GM21529 (cell line): ENCODE results near the gene TMEM150C.

Source experiments
- ATAC-seq: cut with Tn5 transposase; IDR thresholded peaks from one replicate; pipeline ENCODE4 v1.9.1; 2021; ENCODE audit not compliant: unreplicated experiment

The TMEM150C gene

DNA sequence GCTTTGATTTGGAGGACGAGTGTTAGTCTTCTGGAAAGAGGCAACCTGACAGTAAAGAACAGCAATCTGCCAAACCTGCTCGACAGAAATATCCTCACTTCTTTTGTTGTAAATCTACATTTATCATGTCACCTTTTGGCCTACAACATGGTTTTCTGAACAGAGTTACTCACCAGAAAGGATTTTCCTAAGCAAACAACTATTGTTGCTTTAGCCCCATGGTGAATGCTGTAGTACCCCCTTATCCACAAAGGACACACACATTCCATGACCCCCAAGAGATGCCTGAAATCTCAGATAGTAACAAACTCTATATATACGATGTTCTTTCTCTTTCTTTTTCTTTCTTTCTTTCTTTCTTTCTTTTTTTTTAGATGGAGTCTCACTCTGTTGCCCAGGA, 42.7 kb downstream of the TMEM150C start:
- ATAC-seq: no peak

DNA sequence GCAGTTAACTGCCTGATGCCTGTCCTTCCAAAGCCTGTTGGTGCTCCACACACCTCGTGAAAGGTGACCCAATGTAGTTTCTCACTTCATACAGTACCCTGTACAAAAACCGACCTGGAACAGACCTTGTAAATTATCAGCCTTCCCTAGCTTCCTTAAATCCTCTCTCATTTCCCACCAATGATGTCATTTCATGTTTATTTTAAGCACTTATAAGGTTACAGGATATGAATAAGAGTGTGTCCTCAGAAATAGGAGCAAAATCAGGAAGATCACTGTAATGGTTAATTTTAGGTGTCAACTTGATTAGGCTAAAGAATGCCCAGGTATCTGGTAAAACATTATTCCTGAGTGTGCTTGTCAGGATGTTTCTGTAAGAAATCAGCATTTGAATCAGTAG, 44.7 kb downstream of the TMEM150C start:
- no peak for ATAC-seq

DNA sequence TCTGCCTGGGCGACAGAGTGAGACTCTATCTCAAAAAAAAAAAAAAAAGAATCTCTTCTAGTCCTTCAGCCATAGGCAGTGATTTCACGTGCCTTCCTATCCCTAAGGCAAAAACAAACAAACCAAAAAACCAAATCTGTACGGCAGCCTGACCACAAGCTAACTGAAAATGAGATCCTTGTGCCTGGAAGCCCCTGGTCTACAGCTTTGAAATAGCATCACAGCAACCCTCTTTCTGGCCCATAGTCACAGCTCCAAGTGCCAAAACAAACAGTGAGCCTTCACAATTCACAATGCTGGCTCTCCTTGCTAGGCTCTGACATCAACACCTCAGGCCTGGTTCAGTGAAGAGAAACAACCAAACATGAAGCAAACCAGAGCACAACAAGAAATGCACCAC, 46.1 kb downstream of the TMEM150C start:
- ATAC-seq: no peak

DNA sequence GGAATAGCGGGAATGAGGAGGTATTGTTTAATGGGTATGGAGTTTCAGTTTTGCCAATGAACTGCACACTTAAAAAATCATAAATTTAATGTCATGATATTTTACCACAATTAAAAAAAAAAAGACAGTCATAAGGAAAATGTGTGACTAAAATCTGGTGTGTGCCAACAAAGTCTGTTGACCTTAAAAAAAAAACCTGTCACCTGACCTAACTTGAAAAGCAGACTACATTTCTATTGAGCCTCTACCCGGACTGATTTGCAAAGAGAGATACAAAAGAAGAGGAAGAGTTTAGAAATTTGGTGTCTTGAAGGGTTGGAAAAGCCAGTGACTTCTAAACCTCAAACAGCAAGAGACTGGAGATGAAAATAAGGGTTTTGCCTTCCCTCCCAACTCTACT, 48.4 kb downstream of the TMEM150C start:
- ATAC-seq: no peak

DNA sequence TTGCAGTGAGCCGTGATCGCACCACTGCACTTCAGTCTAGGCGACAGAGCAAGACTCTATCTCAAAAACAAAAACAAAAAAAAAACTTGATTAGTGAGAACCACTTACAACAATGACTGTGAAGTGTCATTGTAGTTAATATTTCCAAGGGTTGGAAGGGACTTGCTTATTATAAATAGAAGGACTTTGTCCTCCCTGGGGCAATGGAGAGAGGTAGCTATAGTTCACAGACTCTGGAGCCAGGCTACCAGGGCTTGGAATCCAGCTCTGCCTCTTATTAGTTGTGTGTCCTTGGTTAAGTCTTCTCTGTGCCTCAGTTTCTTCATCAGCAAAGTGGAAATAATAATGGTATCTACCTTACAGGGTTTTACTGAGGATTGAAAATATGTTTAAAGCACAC, 51.6 kb downstream of the TMEM150C start:
- no peak for ATAC-seq

DNA sequence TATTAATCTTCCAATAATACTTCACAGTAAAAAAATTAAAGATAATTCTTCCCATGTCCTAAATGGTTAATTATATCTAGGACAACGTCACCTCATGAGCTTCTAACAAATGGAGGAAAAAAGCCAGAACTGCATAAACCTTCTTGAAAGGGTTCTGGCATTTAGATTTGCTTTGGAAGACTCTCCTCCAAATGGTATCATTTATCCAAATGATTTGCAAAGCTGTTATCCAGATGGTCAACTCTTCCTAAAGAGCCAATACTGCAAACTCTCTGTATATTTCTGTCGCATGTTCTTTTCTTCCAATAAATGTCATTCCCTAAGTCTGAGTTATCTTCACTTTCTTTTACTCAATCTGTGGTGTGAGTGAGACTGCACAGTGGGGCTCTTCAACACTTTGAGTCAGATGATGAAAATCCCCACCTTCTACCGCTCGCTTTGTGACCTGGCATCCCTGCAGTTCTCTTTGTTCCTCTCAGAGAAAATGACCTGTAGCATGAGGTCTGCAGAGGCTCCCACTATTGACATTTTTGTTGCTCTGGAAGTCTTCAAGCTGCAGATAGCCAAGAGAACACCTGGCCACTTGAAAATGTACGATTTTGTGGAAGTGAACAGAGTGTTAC, 52.9 kb downstream of the TMEM150C start:
- ATAC-seq: no peak

DNA sequence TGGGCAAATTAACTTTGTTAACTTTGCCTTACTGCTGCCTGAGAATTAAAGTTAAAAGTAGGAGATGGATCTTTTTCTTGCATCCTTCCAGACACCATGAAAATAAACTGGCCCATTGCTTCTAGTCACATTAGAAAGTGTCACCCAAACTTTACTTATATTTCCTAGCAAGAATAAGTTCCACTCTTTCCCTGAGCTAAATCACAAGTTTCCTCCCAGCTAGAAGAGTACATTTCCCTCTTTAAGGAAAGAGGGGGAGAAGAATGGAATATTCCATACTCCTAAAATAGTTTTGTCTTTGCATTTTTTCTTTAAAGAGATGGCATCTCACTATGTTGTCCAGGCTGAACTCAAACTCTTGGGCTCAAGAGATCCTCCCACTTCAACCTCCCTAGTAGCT, 53.8 kb downstream of the TMEM150C start:
- no peak for ATAC-seq

DNA sequence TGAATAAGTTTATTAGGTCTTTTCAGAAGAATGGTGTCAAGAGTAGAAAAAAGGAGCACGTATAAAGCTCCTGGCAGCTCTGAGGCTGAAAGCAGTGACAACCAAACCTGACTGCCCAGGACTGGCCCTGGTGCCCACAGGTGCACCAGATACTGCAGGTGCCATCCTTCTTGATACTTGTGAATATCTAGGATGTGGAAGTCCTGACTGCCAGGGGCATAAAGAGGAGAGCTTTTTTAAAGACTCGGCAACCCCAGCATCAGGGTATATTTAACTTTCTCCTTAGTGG, 60.7 kb downstream of the TMEM150C start:
- ATAC-seq: no peak

DNA sequence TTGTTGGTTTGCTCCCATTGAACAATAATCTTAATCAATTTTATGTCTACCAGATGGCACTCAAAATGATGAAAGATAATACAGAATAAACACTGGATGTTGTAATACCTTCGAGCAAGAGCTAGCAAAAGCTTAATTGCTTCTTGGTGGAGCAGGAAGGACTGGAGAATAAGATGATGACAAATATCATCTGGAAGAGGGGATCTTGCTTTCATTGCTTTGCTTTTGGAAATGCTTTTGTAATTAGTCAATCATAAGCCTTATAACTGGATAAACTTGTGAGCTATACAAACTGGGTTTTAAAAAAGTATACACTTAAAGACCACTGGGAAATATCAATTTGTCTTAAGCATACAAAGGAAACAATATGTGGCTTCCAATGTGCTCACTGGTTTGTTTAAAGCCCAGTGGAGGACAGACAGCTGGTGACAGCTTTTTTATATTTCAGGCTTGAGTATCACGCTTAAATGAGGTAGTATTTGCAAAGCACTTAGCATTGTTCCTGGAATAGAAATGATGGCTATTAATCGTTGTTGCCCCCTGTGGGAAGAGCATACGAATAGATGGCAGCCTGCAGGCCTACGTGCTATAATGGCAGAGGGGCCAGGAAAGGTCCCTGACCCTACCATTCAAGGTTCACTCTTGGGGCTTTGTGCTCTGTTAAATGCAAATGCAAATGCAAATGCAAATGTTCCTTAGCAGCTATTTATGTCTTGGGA, 61.2 kb downstream of the TMEM150C start:
- ATAC-seq: no peak

DNA sequence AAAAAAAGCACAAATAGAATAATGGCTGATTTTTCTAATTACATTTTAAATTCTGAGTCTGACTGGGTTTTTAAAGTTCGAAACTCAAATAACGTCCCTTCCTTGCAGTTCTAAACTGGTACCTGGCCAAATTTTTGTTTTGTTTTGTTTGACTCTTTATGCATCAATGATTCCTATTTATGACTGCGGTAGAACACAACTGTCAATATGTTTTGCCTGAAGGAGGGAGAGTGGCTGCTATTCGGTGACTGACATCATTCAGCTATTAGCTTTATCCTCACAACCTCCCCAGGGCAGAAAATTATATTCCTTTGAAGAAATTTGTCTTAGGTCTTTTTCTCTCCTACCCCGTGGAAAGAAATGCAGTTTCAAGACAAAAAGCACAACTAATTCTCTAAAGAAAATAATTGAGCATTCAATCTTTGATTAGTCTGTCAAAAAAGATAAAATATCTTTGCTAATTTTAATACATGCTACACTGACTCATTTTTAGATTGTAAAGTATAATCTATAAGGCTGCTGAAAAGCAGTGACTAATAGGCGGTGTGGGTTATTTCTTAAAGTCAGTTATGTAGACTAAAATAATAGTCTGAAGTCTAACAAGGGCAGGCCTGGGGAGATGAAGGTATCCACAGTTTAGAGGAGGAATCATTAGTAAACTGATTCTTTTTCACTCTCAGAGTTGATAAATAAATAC, 61.9 kb downstream of the TMEM150C start:
- no peak for ATAC-seq

DNA sequence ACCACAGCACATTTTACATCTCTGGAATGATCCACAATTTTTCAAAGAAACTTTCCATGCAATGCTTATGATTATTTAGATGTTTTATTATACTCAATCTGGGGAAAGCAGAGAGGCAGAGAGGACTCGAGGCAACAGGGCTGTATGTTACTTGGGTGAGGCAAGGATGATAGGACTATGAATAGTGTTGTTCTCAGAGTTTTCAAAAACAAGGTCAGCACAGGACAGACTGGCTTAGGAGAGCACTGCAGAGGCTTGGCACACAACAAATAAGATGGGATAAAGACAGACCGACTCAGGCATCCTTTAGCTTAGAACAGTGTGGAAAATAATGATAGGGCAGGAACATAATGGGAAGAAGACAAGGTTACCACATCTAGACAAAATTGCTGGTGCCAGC, 65.4 kb downstream of the TMEM150C start:
- no peak for ATAC-seq

DNA sequence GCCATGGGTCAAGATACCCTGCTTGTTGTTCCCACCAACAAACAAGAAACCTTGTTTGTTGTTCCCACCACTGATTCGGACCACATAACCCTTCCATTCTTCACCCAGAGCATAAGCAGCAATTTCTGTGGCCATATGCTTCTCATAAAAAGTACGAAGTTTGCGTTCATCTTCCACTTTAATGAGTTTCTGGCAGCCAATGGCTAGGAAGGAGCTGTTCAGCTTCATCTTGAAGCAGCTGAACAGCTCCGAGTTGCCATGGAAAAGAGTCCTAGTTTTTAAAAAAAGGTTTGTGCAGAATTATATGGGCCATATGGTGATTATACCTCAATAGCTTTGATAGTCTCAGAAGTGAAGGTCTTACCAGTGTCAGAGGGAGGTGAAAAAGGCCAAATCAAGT, 66.1 kb downstream of the TMEM150C start:
- ATAC-seq: no peak

DNA sequence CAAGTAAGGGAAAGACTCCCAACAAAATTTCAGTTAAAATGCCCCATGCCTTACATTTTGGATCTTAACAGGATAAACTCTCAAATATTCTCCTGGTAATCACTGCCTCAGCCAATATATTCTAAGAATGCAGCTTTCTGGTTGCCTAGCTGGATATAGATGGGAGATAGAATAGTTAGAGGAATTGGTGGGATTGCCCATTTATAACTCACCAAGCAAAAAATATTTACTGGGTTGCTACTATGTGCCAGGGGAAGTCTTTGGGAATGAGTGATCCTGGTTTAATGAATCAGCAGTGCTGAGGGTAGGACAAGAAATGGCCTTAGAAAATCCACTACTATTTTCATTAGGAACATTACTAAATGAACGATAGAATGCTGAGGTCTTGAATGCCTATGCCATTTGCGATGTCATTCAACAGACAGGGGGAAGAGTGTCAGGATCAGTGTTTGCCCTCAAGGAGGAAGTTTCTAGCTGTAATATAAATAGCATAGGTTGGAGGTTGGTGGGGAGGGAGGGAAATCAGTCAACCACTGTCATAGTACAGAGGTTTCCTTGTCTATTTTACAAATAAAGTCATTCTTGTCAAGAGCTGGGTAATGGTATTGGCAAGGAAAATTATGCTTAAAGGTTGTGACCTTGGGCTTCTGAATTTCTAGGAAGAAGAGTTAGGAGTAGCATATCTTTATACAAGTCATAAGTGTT, 67.9 kb downstream of the TMEM150C start:
- no peak for ATAC-seq

DNA sequence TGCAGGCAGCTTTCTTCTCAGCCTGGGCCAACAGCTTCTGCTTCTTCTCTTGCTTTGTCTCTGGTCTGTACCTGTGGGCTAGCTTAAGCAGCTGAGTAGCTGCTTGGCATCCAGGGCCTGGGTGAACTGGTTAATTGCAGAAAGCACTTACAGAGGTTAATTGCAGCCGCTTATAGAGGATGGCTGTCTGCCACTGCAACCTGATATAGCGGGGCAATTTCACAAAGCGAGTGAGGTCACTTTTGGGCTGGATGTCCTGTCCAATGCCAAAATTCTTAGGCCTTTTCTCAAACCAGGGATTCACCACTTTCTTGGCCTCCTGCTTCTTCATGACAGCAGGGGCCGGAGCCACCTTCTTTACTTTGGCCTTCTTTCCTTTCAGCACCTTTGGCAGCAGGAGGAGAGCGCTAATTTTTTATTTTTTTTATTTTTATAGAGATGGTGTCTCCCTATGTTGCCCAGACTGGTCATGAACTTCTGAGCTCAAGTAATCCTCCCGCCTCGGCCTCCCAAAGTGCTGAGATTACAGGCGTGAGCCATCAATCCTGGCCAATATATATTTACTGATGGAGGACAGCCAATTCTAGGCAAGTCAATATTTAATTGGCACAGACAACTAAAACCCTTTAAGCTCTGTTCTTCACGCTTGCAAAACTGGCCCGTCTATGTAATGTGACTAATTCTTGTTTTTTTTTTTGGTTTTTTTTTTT, 70.4 kb downstream of the TMEM150C start:
- no peak for ATAC-seq

DNA sequence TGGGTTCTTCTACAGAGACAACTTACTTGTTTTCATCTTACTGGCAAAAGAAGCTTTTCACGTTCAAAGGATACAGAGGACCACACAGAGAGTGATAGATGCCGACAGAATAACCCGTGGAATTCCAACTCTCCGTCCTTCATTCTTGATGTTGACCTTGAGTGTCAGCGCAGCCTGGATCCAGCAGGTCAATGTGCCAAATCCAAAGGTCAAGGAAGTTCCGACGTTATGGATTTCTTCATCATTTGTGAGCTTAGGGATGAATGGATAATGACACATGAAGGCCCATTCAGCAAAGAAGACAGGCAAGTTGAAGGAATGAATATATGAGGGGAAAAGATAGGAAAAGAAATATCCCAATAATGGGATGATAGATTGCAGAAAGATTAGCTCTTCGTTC, 71.8 kb downstream of the TMEM150C start:
- no peak for ATAC-seq

DNA sequence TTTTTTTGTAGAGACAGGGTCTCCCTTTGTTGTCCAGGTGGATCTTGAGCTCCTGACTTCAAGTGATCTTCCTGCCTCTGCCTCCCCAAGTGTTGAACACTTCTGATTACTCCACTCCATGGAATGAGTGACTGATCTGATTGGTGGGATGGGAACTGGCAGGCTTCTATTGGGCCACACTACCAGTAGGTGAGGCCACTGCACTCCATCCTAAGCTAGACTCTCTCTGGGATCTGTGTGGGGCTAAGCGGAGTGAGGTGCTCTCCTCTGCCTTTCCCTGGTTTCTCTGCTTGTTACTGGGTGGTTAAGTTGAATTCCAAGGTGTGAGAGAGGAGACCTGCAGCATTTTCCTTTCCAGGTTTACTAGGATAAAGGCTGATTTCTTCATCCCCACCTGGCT, 72.7 kb downstream of the TMEM150C start:
- ATAC-seq: no peak

DNA sequence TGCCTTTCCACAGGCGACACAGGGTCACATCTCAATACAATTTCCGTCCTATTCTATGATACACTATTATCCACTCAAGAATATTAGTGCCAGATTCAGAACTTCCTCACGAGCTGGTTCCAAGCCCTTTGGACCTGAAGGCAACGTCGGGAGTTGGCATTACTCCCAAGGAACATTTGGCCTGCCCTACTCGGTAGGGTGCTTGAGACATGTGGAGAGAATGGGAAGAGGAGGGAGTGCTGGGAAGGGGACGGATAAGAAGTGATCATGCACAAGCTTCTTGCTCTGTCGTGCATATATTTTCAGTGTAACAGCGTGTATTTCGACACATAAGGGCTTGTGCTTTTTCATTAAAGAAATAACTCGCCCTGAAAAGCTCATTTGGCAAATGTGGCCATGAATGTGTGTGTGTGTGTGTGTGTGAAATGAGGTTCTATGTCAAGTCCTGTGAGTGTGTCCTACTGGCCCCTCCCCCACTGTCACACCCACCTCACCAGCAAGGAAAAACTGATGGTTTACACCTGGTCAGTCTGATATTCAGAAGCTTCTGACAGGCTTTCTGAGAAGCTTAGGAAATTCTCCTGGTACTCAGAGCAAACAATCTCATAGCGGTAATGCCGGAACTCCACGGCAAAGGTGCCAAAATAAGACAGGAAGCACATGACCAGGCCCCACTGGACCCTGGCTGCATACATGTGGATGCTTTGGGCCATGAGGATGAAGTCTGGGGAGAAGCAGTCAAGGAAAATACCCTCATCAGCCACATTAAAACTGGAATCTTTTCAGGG, 76.6 kb downstream of the TMEM150C start:
- ATAC-seq: no peak

DNA sequence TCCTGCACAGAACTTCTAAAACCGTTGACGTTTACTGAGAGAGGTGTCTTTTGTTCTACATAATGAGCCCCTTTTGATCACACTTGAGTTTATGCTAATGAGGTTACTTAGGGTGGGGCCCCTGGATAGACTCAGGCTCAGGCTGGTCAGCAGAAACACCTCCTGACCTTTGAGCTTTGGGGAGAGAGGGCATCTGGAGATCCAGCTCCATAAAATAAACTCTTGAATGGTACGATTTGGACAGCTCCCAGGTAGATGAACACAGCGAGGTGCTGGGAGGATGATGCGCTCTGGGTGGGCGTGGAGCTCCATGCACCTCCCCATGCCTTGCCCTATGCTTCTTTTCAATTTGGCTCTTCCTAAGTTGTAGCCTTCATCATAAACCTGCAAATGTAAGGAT, 79.4 kb downstream of the TMEM150C start:
- no peak for ATAC-seq

DNA sequence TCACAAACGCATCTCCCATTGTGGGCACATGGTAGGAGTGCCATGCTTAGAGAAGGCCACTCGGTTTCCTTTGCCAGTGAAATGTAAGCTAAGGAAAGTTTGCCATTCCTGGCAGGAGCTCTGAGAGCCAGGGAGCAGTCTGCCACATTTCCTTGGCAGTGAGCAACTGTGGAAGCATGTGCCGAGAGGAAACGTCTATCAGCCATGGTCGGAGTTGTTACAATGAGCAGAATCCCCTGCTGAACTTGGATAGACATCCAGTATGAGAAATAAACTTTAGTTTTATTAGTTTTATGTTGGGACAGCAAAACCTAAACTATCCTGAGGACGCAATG, 80.3 kb downstream of the TMEM150C start:
- no peak for ATAC-seq

DNA sequence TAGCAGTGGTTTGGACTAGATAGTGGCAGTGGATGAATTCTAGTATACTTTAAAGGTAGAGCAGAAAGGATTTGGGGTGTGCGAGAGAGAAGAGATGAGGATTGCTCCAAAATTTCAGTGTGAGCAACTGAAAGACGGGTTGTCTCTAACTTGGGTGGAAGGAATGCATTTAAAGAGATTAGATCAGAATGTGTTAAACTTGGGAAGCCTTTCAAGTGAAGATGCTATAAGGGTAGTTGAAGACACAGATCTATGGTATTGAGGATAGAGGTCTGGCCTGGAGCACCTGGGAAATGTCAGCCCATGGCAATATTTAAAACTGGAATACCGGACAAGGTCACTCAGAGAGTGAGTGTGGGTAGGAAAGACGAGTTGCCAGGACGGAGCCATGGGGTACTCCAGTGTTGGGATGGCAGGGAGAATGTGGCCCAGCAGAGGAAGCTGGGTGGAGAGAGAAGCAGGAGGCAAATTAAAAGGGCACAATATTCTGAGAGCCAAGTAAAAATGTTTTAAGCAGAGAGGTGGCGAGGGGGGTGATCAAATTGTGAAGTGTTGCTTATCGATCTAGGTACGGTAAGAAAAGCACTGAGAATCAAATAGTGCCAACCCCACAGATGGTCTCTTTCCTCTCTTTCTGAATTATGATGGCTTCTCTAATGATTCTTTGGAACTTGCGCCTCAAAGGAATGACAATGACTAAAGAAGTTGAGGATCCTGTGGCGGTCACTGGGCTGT, 80.8 kb downstream of the TMEM150C start:
- ATAC-seq: no peak
